Stomach (tissue), 9 donors: ENCODE measurements around the gene SFI1. TPM values are rescaled to one million over a fixed set of nuclear protein-coding genes. Genes with fewer than 3 reads are reported as not detected.

Source experiments
- DNase-seq, 2 donors: peaks; one replicate each; pipeline versions ENCODE4 v3.0.0 to v3.0.0-alpha.2; 2013 to 2019
- H3K27ac ChIP-seq, 5 donors: fragments of 200-600 bp in 4 of 5; sonication (generic) in 4 of 5; one replicate each; pipeline ENCODE4 v1.5.1; 2013 to 2019; ENCODE audit warnings: mild to moderate bottlenecking in 1 of 5, moderate library complexity in 1 of 5
- H3K27me3 ChIP-seq, 3 donors: fragments of 200-600 bp; sonication (generic); one replicate each; pipeline ENCODE4 v1.5.1; 2017 to 2019; ENCODE audit warnings: mixed run types in 1 of 3
- H3K36me3 ChIP-seq, 4 donors: fragments of 200-600 bp; sonication (generic); 1 replicate in 3 of 4; 2 replicates in 1 of 4; pipeline ENCODE4 v1.5.1; 2016 to 2019
- H3K4me1 ChIP-seq, 4 donors: fragments of 200-600 bp; sonication (generic); one replicate each; pipeline ENCODE4 v1.5.1; 2016 to 2019
- H3K4me3 ChIP-seq, 4 donors: fragments of 200-600 bp; sonication (generic) in 3 of 4; one replicate each; pipeline ENCODE4 v1.5.1; 2016 to 2019; ENCODE audit warnings: mild to moderate bottlenecking in 1 of 4
- H3K9me3 ChIP-seq, 4 donors: fragments of 200-600 bp; sonication (generic); one replicate each; pipeline ENCODE4 v1.5.1; 2016 to 2019
- CTCF ChIP-seq, 7 experiments: fragments of 450-650 bp in 4 of 7; fragments of 200-600 bp in 3 of 7; sonication (generic) in 3 of 7; IDR thresholded peaks; one replicate each; pipeline ENCODE4 v1.5.1; 2016 to 2019; ENCODE audit warnings: antibody characterized with exemption in 7 of 7, control low read depth in 2 of 7, mild to moderate bottlenecking in 1 of 7
- EP300 ChIP-seq: sonication (generic); formaldehyde crosslinking; IDR thresholded peaks from one replicate; pipeline ENCODE4 v1.6.1; 2017; ENCODE audit warnings: antibody characterized with exemption
- POLR2A ChIP-seq, 4 donors: fragments of 450-650 bp; IDR thresholded peaks; one replicate each; pipeline ENCODE4 v1.6.1; 2016; ENCODE audit warnings: antibody characterized with exemption in 4 of 4, control low read depth in 2 of 4, mild to moderate bottlenecking in 1 of 4, moderate library complexity in 1 of 4
- POLR2AphosphoS5 ChIP-seq, 3 donors: sonication (generic); formaldehyde crosslinking; IDR thresholded peaks; one replicate each; pipeline ENCODE4 v1.6.1; 2016; ENCODE audit warnings: antibody characterized with exemption in 3 of 3
- WGBS, 5 donors: extraction: QIAGEN DNeasy Blood & Tissue Kit in 3 of 5; methylation state at CpG; one replicate each; pipeline versions ENCODE4 v1.1.5 to v1.1.7; 2013 to 2018; 5-methylcytosine and 5-hydroxymethylcytosine counted together
- intact Hi-C: fragments of 100-400 bp; cut with DNase I; formaldehyde crosslinking; loops from one replicate; pipeline ENCODE4 v1.15.1; 2023; ENCODE audit warnings: low total_unique reads
- polyA plus RNA-seq, 3 donors: library from polyadenylated mRNA; stranded (reverse); fragments of 200-250 nt; gene quantifications; one replicate each; pipeline ENCODE4 v1.2.3, GENCODE V29; 2013
- total RNA-seq, 5 donors: library from RNA; depleted of rRNA; stranded (reverse); fragments of >200 nt; gene quantifications; one replicate each; pipeline versions ENCODE4 v1.1.0 to v1.2.3, GENCODE V29; 2014 to 2016
- donor health status: healthy with polysubstance abuse.
- donor health status: Bipolar disorder and iron deficiency.
- donor health status: healthy.

Gene SFI1
- total and polyA plus RNA-seq, 8 donors: 11.3 to 194 (median 30.1) TPM

- WGBS, 5 donors: 0 to 1% (median 0%) methylated on average over 11 to 30 of the region's 30 CpGs
Measured at GRCh38 chr22:31496735-31497146, 405 bp downstream of the SFI1 start.

GRCh38 chr22:31497148-31497938 lies 1.0 kb downstream of the SFI1 start:
- intact Hi-C loops: no loop called here
- no peaks in the 10 kb centered on the region for H3K9me3 ChIP-seq
- peaks cover 0 to 16% (median 2%) of the 10 kb centered on the region in 4 donors for H3K36me3 ChIP-seq
- no peaks in the 10 kb centered on the region for H3K27me3 ChIP-seq
- TF ChIP-seq POLR2A (IDR thresholded peaks at IDR 0.05) (no peak), POLR2AphosphoS5 (IDR thresholded peaks at IDR 0.05) (no peak)
- peak overlapping the region in 4 of 5 donors; percentile 83 to 89 (median 86) for H3K27ac ChIP-seq
- WGBS, 5 donors: 62 to 73% (median 66%) methylated on average over 10 of the region's 10 CpGs
- DNase-seq: no peak
- peak overlapping the region; percentile 72 to 88 (median 82) for H3K4me3 ChIP-seq
- H3K4me1 ChIP-seq: peaks cover 8 to 28% (median 15%) of the 10 kb centered on the region in 4 donors

More at GRCh38 chr22:31496735-31497146, 405 bp downstream of the SFI1 start:
- DNase-seq: no peak
- no peak for TF ChIP-seq POLR2A (IDR thresholded peaks at IDR 0.05)
- TF ChIP-seq CTCF (IDR thresholded peaks at IDR 0.05): no peak
- no peak for TF ChIP-seq POLR2AphosphoS5 (IDR thresholded peaks at IDR 0.05)
- TF ChIP-seq EP300: no peak
- Histone ChIP-seq H3K27ac (peak overlapping the region; percentile 83 to 89 (median 84)), H3K4me1 (peaks cover 8 to 29% (median 15%) of the 10 kb centered on the region in 4 donors), H3K4me3 (peak overlapping the region; percentile 72 to 88 (median 82)), H3K27me3 (no peaks in the 10 kb centered on the region), H3K9me3 (no peaks in the 10 kb centered on the region), H3K36me3 (peaks cover 0 to 11% (median 2%) of the 10 kb centered on the region in 4 donors)
- intact Hi-C loops: no loop called here

- DNase-seq: no peak
- H3K27ac ChIP-seq: no peak overlapping the region
- 64 to 92% (median 81%) methylated on average over 2 of the region's 2 CpGs for WGBS, 5 donors
- peaks cover 0 to 16% (median 2%) of the 10 kb centered on the region in 4 donors for H3K36me3 ChIP-seq
- intact Hi-C loops: no loop called here
- H3K27me3 ChIP-seq: no peaks in the 10 kb centered on the region
- no peaks in the 10 kb centered on the region for H3K9me3 ChIP-seq
- no peak overlapping the region for H3K4me3 ChIP-seq
- no peak for TF ChIP-seq CTCF (IDR thresholded peaks at IDR 0.05)
- no peak for TF ChIP-seq EP300
- no peak for TF ChIP-seq POLR2AphosphoS5 (IDR thresholded peaks at IDR 0.05)
- no peak for TF ChIP-seq POLR2A (IDR thresholded peaks at IDR 0.05)
- H3K4me1 ChIP-seq: peaks cover 0 to 12% (median 6%) of the 10 kb centered on the region in 4 donors
Measured at GRCh38 chr22:31501738-31502137, 5.4 kb downstream of the SFI1 start.

- DNase-seq: no peak
- H3K4me1 ChIP-seq: no peaks in the 10 kb centered on the region
- 88 to 92% (median 92%) methylated on average over 14 of the region's 14 CpGs for WGBS, 5 donors
- no peaks in the 10 kb centered on the region for H3K27me3 ChIP-seq
- no peak for TF ChIP-seq POLR2A (IDR thresholded peaks at IDR 0.05)
- TF ChIP-seq CTCF (IDR thresholded peaks at IDR 0.05): no peak
- no peak for TF ChIP-seq EP300
- no peak for TF ChIP-seq POLR2AphosphoS5 (IDR thresholded peaks at IDR 0.05)
- peaks cover 0 to 16% (median 2%) of the 10 kb centered on the region in 4 donors for H3K36me3 ChIP-seq
- H3K9me3 ChIP-seq: no peaks in the 10 kb centered on the region
- no peak overlapping the region for H3K27ac ChIP-seq
- intact Hi-C loops: no loop called here
- H3K4me3 ChIP-seq: no peak overlapping the region
Measured at GRCh38 chr22:31503211-31503964, 7.1 kb downstream of the SFI1 start.
